ENCODE measurements around the gene CALN1.

CALN1 gene

DNA sequence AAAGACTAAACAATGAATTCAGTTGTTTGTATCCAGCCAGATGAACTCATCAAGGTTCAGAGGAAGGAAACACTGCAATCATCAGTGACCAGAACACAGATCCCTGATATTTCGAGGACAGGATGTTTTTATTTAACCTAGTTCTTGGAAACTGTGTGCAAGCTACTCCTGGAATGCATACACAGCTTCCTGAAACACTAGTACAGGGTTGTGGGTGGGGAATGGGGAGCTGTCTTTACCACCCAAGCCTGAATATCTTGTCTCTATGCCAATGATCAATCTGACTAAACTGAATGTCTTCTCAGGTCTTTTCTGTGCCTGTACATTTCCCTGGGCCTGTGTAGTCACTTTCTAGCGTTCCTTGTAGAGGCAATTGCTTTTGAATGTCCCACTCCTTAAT lies 374.6 kb downstream of the CALN1 start:
- TF ChIP-seq, protein P1, sequence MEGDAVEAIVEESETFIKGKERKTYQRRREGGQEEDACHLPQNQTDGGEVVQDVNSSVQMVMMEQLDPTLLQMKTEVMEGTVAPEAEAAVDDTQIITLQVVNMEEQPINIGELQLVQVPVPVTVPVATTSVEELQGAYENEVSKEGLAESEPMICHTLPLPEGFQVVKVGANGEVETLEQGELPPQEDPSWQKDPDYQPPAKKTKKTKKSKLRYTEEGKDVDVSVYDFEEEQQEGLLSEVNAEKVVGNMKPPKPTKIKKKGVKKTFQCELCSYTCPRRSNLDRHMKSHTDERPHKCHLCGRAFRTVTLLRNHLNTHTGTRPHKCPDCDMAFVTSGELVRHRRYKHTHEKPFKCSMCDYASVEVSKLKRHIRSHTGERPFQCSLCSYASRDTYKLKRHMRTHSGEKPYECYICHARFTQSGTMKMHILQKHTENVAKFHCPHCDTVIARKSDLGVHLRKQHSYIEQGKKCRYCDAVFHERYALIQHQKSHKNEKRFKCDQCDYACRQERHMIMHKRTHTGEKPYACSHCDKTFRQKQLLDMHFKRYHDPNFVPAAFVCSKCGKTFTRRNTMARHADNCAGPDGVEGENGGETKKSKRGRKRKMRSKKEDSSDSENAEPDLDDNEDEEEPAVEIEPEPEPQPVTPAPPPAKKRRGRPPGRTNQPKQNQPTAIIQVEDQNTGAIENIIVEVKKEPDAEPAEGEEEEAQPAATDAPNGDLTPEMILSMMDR (IDR thresholded peaks at IDR 0.05; ENCODE audit: low read depth, low read length, missing control alignments), result no peak
- DNase-seq (ENCODE audit: low read depth), result no peak
- no peak overlapping the region for H3K4me3 ChIP-seq (ENCODE audit: low read depth, low read length)

DNA sequence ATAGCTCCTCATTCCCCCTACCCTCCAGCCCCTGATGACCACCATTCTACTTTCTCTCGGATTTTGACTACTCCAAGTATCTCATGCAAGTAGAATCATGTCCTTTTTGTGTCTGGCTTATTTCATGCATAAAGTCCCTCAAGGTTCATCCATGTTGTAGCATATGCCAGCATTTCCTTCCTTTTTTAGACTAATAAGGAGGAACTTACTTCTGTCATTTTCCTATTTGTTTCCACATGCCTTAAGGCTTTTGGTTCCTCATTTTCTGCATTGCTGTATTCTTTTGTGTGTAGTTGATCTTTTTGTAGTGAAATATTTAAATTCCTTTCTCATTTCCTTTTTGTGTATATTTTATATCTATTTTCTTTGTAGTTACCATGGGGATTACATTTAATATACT lies 376.9 kb downstream of the CALN1 start:
- TF ChIP-seq, protein P1 (IDR thresholded peaks at IDR 0.05; ENCODE audit: low read depth, low read length, missing control alignments), result no peak
- DNase-seq (ENCODE audit: low read depth), result no peak
- no peak overlapping the region for H3K4me3 ChIP-seq (ENCODE audit: low read depth, low read length)

DNA sequence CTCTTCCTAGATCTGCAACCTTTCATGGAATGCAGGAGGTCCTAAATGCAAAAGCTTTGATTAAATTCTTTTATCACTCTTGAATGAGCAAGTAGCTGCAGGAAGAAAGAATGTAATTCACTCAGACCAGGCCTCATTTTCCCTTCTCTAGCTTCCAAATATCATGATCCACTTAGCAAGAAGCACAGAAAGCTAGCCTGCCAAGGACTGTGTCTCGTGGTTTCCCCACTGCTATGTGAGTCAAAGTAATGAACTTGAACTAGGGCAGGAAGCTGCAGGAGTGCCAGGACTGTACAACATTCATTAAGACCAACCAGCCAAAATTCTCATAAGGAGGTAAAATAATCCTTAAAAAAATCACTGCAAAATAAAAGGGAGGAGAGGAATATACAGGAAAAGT lies 379.2 kb downstream of the CALN1 start:
- TF ChIP-seq, protein P1 (IDR thresholded peaks at IDR 0.05; ENCODE audit: low read depth, low read length, missing control alignments), result no peak
- H3K4me3 ChIP-seq (ENCODE audit: low read depth, low read length), result no peak overlapping the region

DNA sequence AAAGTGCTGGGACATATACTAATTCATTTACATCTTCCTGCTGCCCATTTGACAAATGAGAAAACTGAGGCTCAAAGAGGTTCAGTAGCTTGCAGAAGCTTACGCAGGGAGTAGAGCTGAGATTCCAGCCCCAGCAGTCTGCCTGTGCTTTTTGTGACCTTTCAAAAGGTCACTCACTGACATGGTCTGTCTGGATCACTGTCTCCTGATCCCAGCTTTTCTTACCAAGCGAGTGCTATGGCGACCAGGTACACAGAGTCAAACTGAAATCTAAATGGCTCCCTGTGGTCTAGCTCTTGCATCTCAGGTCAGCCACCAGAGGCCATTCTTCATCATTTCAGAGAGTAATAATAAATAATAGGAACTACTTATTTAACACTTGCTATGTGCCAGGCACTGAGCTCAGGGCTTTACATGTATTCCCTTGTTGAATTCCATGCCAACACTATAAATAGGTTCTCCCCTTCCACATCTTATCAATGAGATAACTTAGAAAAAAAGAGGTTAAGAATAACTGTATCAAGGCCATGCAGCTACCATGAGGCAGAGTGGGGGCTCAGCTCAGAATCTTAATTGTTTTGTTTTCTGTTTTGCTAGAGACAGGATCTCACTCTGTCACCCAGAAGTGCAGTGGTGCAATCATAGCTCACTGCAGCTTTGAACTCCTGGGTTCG lies 381.0 kb downstream of the CALN1 start:
- no peak overlapping the region for H3K4me3 ChIP-seq (ENCODE audit: low read depth, low read length)
- TF ChIP-seq, protein P1 (IDR thresholded peaks at IDR 0.05; ENCODE audit: low read depth, low read length, missing control alignments), result no peak
- DNase-seq (ENCODE audit: low read depth), result no peak

More for the DNA sequence above, 379.2 kb downstream of the CALN1 start:
- DNase-seq (ENCODE audit: low read depth), result no peak

DNA sequence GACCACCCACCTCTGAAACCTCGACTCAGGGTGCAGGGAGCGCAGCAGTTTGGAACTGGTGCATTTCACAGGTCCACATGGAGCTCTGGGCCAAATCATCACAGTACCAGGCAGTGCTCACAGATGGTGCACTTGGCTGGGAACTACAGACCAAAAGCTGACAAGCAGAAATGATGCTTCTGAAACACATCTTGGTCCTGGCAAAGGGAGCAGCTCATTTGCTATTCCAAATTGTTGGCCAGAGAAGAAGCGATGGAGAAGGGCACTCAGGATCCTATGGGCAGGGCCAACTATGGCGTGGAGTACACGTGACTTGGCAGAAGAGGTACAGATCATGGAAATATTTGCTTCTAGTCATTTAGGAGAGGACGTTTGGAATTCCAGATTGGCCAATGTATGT lies 383.9 kb downstream of the CALN1 start:
- DNase-seq (ENCODE audit: low read depth), result no peak
- TF ChIP-seq, protein P1 (IDR thresholded peaks at IDR 0.05; ENCODE audit: low read depth, low read length, missing control alignments), result no peak
- H3K4me3 ChIP-seq (ENCODE audit: low read depth, low read length), result no peak overlapping the region

DNA sequence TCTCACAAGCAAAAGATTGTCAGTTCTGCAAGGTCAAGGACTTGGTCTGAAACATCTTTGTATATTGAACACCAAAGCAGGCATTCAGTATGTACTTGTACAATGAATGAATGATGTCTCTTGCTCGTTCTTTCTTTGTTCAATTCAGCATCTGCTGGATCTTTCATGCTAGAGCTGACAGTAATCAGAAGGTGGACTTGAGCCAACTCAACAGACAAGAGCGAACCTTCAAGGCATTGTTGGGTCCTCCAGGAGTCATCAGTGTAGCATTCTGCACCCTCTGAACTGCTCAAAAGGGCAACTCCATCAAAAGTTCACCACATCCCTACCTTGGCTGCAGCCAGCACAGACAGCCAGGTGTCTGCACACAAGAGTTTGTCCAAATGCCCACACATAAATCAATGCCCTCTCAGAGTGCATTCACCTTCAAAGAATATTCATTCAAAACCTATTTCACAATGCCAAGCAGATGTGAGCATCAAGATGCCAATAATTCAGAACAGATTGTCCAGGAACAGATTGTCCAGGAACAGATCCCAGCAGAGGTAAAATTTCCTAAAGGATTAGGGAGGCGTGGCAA lies 386.7 kb downstream of the CALN1 start:
- TF ChIP-seq, protein P1 (IDR thresholded peaks at IDR 0.05; ENCODE audit: low read depth, low read length, missing control alignments), result no peak
- H3K4me3 ChIP-seq (ENCODE audit: low read depth, low read length), result no peak overlapping the region
- no peak for DNase-seq (ENCODE audit: low read depth)

DNA sequence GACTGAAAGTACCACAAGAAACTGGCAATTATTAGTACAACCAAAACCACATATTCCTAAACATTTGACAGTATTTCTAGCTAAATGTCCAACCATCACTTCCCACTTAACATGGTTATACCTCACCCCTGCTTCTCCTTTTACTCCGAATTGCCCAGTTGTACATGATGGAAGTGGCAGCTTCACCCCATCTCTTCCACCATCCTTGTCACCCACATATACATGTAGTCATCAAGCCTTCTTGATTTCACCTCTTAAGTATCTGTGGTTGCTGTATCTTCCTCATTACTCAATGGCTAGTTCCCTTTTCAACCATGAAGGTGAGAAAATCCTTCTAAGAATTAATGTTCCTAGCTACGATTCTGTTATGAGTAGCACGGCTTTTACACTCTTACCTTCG lies 388.2 kb downstream of the CALN1 start:
- H3K4me3 ChIP-seq (ENCODE audit: low read depth, low read length), result no peak overlapping the region
- no peak for DNase-seq (ENCODE audit: low read depth)
- TF ChIP-seq, protein P1 (IDR thresholded peaks at IDR 0.05; ENCODE audit: low read depth, low read length, missing control alignments), result no peak
